ENCODE measurements around the gene PCLO.

The PCLO gene, protein sequence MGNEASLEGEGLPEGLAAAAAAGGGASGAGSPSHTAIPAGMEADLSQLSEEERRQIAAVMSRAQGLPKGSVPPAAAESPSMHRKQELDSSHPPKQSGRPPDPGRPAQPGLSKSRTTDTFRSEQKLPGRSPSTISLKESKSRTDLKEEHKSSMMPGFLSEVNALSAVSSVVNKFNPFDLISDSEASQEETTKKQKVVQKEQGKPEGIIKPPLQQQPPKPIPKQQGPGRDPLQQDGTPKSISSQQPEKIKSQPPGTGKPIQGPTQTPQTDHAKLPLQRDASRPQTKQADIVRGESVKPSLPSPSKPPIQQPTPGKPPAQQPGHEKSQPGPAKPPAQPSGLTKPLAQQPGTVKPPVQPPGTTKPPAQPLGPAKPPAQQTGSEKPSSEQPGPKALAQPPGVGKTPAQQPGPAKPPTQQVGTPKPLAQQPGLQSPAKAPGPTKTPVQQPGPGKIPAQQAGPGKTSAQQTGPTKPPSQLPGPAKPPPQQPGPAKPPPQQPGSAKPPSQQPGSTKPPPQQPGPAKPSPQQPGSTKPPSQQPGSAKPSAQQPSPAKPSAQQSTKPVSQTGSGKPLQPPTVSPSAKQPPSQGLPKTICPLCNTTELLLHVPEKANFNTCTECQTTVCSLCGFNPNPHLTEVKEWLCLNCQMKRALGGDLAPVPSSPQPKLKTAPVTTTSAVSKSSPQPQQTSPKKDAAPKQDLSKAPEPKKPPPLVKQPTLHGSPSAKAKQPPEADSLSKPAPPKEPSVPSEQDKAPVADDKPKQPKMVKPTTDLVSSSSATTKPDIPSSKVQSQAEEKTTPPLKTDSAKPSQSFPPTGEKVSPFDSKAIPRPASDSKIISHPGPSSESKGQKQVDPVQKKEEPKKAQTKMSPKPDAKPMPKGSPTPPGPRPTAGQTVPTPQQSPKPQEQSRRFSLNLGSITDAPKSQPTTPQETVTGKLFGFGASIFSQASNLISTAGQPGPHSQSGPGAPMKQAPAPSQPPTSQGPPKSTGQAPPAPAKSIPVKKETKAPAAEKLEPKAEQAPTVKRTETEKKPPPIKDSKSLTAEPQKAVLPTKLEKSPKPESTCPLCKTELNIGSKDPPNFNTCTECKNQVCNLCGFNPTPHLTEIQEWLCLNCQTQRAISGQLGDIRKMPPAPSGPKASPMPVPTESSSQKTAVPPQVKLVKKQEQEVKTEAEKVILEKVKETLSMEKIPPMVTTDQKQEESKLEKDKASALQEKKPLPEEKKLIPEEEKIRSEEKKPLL (N-terminal part only)

GRCh38 chr7:83162402-83163256, at the start of gene PCLO:
TSS of gene PCLO (minus strand) at chr7:83162884. CDS start at chr7:83162592, 292 bp downstream.
- peak; percentile 35 to 50 for DNase-seq (ENCODE audit: low read depth in 2 of 2)

DNA sequence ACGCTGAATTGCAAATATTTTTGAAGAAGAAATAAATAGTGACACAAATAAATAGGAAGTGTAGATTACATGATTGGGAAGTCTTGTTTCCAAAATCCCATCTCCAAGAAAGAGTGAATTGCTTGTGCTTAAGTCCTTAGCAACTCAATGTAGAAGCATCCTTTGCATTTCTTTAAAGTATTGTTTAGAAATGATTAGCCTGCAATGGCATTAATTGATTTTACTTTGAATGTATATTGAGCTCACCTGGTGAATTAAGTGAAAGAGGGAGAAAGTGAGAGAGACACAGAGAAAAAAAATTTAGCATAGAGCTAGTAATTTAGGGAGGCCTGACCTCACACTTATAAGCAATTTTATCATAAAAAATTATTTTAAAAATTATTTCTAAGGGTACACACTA, 49.0 kb upstream of the PCLO start:
- DNase-seq (ENCODE audit: low read depth in 2 of 2), result no peak

- DNase-seq (ENCODE audit: low read depth in 2 of 2), result no peak
These were observed 47.8 kb upstream of the PCLO start for GRCh38 chr7:83210479-83210878.

DNA sequence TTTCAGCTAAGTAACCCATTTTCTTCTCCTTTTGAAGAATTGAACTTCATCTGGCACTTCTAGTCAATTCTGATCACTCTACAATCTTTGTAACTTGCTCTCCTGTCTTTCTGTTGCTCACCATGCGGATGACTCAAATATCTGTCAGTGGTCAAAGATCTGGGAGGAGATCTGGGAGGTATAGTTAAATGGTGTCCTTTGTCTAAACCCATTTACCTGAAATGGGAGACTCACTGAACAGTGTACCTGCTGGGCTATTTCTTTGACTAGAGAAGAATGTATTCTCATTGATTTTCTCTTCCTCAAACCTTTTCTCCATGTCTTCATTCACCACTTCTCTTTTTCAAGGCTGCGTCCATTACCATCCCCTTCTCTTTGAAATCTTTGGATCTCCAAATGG, 42.0 kb upstream of the PCLO start:
- DNase-seq (ENCODE audit: low read depth in 2 of 2), result no peak

DNA sequence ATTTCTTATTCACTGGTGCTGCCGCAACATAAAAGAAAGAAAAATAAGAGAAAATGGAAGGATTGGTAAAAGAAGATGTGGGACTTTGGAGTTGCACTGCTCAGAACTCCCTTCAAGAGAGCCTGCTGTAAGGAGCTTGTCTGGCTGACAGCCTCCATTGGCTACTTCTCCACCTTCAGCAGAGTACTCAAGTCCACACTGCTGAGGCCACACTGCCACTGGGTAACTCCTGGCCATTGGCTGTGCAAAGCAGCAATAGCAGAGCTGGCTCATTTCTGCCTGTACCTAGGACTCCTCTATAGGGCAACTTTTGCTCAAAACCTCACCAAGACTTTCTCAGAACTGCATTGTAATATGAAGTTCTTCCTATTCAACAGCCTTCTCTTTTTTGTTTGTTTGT, 38.7 kb upstream of the PCLO start:
- no peak for DNase-seq (ENCODE audit: low read depth in 2 of 2)

DNA sequence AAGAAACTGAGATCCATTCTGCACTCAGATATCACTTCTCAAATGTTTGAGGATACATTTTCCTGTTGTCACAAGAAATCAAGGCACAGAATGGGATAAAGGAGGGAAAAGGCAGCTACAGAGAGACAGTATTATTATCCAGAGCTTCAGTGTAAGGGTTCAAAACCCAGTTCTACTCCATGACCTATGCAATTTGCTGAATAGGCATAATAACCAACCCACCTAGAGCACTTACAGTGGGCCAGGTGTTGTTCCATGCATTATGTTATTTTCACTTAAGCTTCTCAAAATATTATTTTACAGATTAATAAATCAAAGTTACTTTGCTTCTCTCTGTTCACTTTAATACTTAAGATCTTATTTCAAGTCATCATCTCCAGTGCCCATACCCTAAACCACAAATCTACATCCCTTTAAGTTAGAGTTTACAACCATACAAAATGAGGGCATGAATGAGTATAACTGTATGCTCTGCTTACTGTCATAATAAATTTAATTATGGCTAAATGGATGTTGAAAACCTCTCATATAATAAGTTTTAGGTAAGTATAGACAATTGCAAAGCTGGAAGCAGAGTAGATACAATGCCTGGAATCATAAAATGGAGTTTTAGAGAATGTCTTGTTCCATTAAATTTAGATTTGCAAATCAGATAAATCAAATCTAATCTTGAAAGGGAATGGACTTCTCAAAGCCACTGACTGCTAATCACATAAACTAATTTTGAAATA, 28.1 kb upstream of the PCLO start:
- DNase-seq (ENCODE audit: low read depth in 2 of 2), result no peak

DNA sequence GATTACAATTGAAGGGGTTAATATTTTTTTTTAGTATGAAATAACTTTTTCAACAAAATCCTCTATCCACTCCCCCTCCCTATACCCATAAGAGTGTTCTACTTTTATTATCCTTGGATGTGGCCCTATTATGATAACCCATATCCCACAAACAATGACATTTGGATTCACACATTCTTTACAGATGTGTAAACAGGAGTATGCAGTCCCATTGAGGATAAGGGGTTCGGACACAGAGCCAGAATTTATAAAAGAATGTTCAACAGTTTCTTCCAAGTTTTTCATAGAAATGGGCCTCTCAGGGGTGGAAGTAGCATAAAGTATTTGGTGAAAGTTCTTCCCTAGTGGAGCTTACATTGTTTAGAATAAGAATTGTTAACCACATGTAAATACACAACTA, 16.1 kb upstream of the PCLO start:
- DNase-seq (ENCODE audit: low read depth in 2 of 2), result no peak

- no peak for DNase-seq (ENCODE audit: low read depth in 2 of 2)
These were observed 15.4 kb upstream of the PCLO start for GRCh38 chr7:83178066-83178465.

- no peak for DNase-seq (ENCODE audit: low read depth in 2 of 2)
These were observed 11.0 kb upstream of the PCLO start for GRCh38 chr7:83173664-83174063.

GRCh38 chr7:83166781-83167180, 4.1 kb upstream of the PCLO start:
- no peak for DNase-seq (ENCODE audit: low read depth in 2 of 2)

- DNase-seq (ENCODE audit: low read depth in 2 of 2), result no peak
These were observed 734 bp downstream of the PCLO start for GRCh38 chr7:83161899-83162401.

- no peak for DNase-seq (ENCODE audit: low read depth in 2 of 2)
These were observed 1.5 kb downstream of the PCLO start for GRCh38 chr7:83161186-83161585.

GRCh38 chr7:83159731-83160130, 3.0 kb downstream of the PCLO start:
- DNase-seq (ENCODE audit: low read depth in 2 of 2), result no peak

DNA sequence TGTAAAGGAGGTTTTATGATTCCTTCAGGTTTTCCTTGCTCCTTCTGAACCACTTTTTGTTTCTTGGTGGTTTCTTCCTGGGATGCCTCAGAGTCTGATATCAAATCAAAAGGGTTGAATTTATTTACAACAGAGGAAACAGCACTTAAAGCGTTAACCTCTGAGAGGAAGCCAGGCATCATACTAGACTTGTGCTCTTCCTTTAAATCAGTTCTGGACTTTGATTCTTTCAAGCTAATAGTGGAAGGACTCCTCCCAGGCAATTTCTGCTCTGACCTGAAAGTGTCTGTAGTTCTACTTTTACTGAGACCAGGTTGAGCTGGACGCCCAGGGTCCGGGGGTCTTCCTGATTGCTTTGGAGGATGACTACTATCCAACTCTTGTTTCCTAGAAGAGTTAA, 6.7 kb downstream of the PCLO start:
- DNase-seq (ENCODE audit: low read depth in 2 of 2), result no peak

- no peak for DNase-seq (ENCODE audit: low read depth in 2 of 2)
These were observed 7.3 kb downstream of the PCLO start for GRCh38 chr7:83155407-83155806.

- DNase-seq (ENCODE audit: low read depth in 2 of 2), result no peak
These were observed 9.3 kb downstream of the PCLO start for GRCh38 chr7:83153419-83153818.

DNA sequence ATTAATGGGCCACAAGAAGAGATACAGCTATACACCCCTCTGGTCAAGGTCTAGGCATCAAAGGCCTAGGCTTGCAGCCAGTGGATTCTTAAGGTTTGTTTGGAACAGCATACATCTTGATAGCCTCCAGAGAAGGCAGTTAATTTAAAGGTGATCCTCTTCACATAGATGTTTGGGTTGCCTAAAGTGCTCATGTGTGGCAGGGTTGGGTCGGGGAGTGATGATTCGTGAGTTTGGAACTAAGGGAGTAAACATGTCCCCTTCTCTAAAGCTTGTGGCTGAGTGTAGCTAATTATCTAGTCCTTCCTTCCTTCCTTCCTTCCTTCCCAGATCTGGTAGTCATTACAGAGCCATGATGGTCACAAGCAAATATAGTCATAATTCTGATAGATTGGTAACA, 12.4 kb downstream of the PCLO start:
- DNase-seq (ENCODE audit: low read depth in 2 of 2), result no peak

GRCh38 chr7:83149466-83149865, 13.2 kb downstream of the PCLO start:
- DNase-seq (ENCODE audit: low read depth in 2 of 2), result no peak

DNA sequence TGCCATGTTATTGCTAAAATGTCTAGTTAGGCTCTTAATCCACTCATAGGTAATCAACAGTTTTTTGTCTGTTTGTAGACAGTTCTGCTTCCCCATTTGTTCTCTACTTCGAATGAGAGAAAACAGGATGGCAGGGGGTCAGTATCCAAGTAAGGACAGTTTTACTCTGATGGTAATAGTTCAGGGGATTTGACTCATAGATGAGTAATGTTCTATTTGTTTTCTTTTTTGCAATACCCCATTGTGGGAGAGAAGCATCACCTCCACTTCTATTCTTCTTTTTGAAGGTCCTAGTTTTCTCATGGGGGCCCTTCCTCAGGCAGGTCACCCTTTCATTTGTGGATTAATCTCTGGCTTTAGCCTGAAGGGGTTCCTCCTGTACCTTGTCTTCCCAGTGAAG, 13.9 kb downstream of the PCLO start:
- no peak for DNase-seq (ENCODE audit: low read depth in 2 of 2)

- no peak for DNase-seq (ENCODE audit: low read depth in 2 of 2)
These were observed 19.6 kb downstream of the PCLO start for GRCh38 chr7:83143107-83143506.
